WTC11 (cell line): ENCODE results near the gene COX17.

ENCODE experiments used
- JUN ChIP-seq: sonication (generic); formaldehyde crosslinking; IDR thresholded peaks from 2 replicates; pipeline ENCODE4 v1.8.0; 2023; ENCODE audit warnings: mild to moderate bottlenecking, missing genetic modification reagents
- ZBTB21 ChIP-seq: sonication (generic); formaldehyde crosslinking; IDR thresholded peaks from 2 replicates; pipeline ENCODE4 v1.8.1; 2023; ENCODE audit warnings: mild to moderate bottlenecking, missing genetic modification reagents, borderline replicate concordance
- TF ChIP-seq, protein P1 (sequence below): fragments of 200-600 bp; IDR thresholded peaks from 2 replicates; pipeline ENCODE4 v1.8.0; 2022; ENCODE audit warnings: antibody characterized with exemption

DNA sequence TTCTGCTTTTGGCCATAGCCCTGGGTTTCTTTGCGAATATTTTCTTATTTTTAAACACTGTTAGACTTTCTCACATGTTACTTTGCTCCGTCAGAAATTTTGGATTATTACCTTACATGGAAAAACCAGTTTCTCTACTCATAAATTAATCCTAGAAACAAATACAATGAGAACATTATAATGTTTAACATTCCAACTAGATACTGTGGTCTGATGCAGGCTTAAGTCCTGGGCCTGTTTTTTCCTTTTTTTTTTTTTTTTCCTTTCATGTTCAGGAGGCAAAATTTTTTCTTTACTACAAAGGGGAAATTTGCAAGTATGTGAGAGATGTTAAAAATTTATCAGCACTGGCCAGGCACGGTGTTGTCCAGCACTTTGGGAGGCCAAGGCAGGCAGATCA lies 45.7 kb downstream of the COX17 start:
- TF ChIP-seq, protein P1, sequence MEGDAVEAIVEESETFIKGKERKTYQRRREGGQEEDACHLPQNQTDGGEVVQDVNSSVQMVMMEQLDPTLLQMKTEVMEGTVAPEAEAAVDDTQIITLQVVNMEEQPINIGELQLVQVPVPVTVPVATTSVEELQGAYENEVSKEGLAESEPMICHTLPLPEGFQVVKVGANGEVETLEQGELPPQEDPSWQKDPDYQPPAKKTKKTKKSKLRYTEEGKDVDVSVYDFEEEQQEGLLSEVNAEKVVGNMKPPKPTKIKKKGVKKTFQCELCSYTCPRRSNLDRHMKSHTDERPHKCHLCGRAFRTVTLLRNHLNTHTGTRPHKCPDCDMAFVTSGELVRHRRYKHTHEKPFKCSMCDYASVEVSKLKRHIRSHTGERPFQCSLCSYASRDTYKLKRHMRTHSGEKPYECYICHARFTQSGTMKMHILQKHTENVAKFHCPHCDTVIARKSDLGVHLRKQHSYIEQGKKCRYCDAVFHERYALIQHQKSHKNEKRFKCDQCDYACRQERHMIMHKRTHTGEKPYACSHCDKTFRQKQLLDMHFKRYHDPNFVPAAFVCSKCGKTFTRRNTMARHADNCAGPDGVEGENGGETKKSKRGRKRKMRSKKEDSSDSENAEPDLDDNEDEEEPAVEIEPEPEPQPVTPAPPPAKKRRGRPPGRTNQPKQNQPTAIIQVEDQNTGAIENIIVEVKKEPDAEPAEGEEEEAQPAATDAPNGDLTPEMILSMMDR = no peak
- TF ChIP-seq ZBTB21 (no peak), JUN (CRISPR knock-in tag) (no peak)
